ENCODE measurements around the gene PNPLA8.
"Not testable (repeated sequence)": the region's sequence is repeated elsewhere in the genome, so short reads cannot be mapped to it uniquely, and the experiment has no call there.

PNPLA8 gene

GRCh38 chr7:108526768-108527017 is 758 bp upstream of the PNPLA8 start:
- no peak for DNase-seq

DNA sequence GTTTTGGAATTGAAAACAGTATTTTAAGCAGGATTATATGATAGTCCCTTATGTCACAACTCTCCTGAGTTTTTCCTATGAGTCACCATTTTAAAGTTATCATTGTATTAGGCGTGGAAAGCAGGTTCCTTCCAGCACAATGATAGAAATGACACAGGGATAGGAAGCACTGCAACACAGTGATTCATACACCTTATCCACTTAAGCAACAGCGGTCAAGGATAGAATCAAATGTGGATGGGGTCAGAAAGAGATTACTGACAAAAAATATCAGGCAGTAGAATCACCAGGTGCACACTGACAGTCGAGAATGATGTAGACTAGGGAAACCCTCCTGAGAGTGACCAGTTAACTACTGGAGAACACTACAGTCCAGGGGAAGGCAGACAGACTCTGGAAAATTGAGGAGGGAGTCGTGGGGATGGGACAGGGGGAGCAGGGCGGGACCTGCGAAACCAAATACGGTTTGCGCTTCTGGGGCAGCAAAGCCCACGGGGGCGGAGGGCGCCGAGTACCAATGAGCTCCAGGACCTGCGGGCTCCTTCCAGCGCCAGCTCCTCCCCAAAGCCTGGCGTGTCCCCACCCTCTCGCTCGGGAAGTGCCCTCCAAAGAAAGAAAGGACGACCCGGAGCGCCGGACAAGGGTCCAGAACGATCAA is 479 bp downstream of the PNPLA8 start:
- no peak for DNase-seq

- no peak for DNase-seq
Observed at GRCh38 chr7:108522780-108523179, 3.2 kb downstream of the PNPLA8 start.

DNA sequence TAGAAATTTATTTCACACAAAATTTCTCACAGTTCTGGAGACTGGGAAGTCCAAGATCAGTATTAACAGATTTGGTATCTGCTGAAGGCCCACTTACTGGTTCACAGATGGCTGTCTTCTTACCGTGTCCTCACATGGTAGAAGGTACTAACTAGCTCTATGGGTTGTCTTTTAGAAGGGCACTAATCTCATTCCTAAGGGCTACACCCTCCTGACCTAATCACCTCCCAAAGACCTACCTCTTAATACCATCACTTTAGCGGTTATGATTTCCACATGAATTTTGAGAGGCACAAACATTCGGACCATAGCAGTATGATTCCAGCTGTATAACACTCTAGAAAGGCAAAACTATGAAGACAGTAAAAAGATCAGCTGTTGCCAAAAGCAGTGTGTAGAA is 8.0 kb downstream of the PNPLA8 start:
- no peak for DNase-seq

DNA sequence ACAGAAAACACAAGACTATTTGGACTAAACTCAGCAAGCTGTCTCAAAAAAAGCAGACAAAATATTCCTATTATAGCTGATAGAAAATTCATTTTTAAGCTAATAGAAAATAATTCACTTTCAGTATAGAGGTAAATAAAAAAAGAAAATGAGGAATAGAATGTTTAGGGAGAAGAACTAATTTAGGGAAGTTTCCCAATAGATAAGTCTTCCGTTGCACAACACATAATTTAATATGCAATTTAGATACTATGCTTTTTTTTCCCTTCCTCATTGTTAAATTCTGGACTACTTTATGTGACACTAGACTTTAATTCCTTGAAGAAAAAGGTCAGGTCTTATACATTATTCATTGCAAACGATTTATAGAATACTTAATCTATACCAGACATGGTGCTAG is 10.3 kb downstream of the PNPLA8 start:
- DNase-seq: no peak

DNA sequence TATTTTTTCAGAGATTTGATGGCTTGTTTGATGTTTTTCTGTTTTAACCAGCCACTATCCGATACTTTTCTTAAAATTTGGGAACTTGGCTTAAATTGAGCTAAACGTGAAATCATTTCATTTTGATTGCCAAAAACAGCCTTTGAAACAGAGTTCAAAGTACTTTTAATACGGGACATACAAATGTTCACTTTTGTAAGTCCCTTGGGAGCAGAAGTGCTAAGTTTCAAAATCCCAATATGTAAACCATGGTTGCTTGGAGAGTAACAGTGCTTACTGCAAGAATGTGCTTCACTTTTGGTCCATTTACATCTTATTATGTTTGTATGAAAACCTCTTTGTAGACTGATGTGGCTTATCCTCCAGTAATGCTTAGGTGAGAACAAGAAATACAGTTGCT is 10.9 kb downstream of the PNPLA8 start:
- DNase-seq: no peak

DNA sequence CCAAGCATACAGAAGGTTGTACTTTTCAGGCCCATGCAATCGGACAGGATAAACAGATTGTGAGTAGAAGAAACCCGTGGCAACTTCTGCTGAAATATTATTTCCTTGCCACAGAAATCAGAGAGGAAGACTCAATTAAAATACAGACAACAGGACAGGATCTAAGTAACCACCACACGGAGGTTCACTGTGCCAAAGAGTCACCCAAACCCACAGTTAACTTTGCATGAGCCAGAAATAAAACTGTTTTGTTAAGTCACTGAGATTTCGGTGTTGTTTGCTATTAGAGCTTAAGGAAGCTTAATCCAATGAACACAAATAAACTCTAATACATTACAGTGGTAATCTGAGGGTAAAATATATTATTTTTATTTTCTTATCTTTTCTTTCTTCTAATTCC is 14.0 kb downstream of the PNPLA8 start:
- DNase-seq: no peak

DNA sequence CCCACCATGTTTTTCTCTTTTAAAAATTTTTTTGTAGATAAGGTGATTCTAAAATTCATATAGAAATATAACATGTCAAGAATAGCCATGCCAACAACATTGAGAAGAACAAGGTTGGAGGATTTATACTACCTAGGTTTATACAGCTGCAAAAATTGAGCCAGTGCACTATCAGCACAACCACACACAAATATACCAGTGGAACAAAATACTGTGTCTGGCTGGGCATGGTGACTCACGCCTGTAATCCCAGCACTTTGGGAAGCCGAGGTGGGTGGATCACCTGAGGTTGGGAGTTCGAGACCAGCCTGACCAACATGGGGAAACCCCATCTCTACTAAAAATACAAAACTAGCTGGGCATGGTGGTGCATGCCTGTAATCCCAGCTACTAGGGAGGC is 21.4 kb downstream of the PNPLA8 start:
- DNase-seq: not testable (repeated sequence)

- DNase-seq: no peak
Observed at GRCh38 chr7:108503112-108504026, 22.6 kb downstream of the PNPLA8 start.

GRCh38 chr7:108499566-108499965 is 26.4 kb downstream of the PNPLA8 start:
- no peak for DNase-seq

GRCh38 chr7:108498481-108498880 is 27.5 kb downstream of the PNPLA8 start:
- DNase-seq: no peak

- DNase-seq: no peak
Observed at GRCh38 chr7:108497082-108497725, 28.7 kb downstream of the PNPLA8 start.

- no peak for DNase-seq
Observed at GRCh38 chr7:108492742-108493141, 33.2 kb downstream of the PNPLA8 start.

DNA sequence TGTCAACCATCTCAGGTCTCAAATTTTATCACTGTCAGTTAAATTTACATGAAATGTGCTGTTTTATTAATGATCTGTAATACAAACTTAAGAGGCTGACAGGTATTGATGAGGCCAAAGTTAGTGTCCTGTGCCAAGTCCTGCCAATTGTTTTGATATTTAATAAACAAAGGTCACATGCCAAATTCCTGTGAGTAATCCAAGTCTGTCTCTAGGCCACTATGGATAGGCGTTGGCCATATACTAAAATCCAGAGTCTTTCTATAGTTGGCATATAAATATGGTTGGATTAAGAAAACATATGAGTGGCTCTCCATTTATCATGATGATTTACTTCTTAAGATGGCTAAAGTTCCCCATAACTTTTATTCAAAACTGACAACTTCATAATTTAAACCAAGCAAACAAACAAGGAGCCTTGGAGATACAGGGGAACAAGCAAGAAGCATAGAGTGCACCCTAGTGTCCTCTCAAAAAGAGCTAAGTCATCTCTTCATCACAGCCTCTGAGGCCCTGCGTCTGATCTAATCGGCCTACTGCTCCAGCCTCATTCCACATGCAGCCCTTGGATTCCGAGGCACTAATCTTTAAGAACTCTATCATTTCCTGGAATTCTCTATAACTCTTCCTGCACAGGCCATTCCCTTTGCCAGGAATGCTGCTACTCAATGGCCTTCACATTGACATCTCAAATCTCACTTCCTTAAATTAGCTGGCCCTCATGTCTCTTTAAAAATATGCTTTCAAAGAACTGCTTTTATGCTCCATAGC is 37.0 kb downstream of the PNPLA8 start:
- no peak for DNase-seq

- no peak for DNase-seq
Observed at GRCh38 chr7:108487646-108488045, 38.3 kb downstream of the PNPLA8 start.

DNA sequence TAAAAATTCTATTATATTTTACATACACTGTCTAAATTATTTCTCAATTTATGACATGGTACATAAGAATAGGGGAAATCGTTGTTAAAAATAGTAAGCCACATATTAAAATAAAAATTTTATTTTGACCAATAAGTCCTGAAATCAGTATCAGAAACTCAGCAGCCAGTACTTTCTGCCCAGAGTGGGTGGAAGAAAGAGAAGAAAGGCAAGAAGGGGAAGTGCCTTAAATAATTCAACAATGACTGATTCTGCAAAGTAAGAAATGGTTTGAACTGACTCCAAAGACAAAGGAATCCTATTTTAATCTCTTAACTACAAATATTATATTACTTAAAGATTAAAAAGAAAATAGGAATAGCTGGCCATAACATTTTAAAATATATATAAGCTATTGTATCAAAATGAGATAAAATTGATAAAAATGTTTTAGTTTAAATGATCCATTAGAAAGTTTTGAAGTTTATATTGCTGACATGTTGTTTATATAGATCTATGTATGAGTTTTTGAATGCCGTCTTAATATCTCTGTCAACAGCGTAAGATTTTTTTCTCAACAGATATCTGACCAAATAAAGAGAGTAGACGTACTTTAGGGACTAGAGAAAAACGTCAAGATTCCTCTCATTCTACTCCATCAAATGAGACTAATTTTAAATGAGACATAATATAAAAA is 39.5 kb downstream of the PNPLA8 start:
- DNase-seq: no peak

GRCh38 chr7:108484137-108484536 is 41.8 kb downstream of the PNPLA8 start:
- no peak for DNase-seq

GRCh38 chr7:108480311-108480710 is 45.6 kb downstream of the PNPLA8 start:
- no peak for DNase-seq

DNA sequence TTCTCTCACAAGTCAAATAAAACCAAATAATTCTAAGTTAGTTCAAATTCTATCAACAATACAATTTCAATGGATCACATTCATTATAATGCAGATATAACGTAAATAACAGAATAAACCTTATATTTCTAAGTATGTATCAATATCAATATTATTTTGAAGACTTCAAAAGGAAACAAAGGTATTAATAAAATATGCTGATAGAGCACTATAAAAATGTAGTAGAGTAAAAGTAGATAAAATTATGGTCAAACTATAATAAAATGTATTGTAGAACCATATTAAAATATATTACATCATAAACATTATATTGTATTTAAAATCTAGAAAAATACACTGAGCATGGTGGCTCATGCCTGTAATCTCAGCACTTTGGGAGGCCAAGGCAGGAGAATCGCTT is 46.2 kb downstream of the PNPLA8 start:
- no peak for DNase-seq

DNA sequence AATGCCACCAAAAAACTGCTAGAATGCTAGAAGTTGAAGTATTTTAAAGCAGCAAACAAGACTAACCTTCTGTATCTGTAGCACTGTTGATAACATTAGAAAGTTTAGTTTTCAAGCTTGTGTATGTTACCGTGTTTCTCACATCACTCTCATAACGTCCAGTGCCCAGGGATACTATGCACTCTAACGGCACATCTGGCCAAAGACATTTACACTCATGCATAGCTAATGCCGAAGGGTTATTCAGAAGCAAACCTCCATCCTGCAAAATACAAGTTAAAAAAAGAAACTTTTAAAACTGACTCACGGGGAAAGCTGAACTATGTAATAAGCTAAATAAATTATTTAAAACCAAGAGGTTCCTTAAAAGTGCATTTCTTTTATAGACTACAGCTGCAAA is 46.8 kb downstream of the PNPLA8 start:
- no peak for DNase-seq

DNA sequence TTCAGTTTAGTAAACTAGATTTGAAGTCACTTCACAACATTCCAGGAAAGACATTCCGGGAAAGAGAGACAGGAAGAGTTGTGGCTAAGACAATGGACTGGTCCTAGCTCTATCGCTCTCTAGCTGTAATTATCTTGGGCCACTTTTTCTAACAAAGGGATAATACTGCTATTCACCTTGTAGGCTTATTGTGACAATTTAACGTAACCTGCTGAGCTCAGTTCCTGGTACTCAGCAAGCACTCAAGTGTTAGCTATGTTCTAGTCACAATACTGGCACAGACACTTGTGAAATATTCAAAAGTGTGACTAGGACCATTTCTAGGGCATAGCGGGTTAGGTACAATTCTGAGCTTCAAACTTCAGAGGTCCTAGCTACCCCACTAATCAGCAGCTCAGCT is 57.7 kb downstream of the PNPLA8 start:
- DNase-seq: no peak

- DNase-seq: no peak
Observed at GRCh38 chr7:108467391-108467790, 58.5 kb downstream of the PNPLA8 start.

DNA sequence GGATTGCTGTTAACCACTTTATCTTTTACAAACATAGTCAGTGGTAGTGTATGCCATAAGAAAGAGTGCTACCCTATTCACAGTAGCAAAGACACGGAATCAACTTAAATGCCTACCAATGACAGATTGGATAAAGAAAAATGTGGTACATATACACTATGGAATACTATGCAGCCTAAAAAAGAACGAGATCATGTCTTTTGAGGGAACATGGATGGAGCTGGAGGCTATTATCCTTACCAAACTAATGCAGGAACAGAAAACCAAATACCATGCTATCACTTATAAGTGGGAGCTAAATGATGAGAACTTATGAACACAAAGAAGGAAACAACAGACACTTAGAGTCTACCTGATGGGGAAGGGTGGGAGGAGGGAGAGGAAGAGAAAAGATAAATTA is 59.6 kb downstream of the PNPLA8 start:
- DNase-seq: not testable (repeated sequence)

Measured in activated effector memory CD4-positive, alpha-beta T cell treated with Interleukin-2 at 50 U/mL for 16 hours (primary cell).